AML-193 (cell line): ENCODE measurements around the gene TMEM176B.

Source experiments
- DNase-seq, 2 experiments: peaks; one replicate each; lab custom pipeline; 2025; lab: John Stamatoyannopoulos, UW

The TMEM176B gene

GRCh38 chr7:150799741-150800580, at the start of gene TMEM176B:
TSS of gene TMEM176B (minus strand) at chr7:150800364. CDS start at chr7:150796569, 3,795 bp downstream.
- no peak for DNase-seq

GRCh38 chr7:150849204-150849775, 49.1 kb upstream of the TMEM176B start:
- DNase-seq, result no peak

GRCh38 chr7:150848561-150849115, 48.5 kb upstream of the TMEM176B start:
- no peak for DNase-seq

GRCh38 chr7:150848111-150848510, 47.9 kb upstream of the TMEM176B start:
- DNase-seq, result no peak

- no peak for DNase-seq
Observed at GRCh38 chr7:150847536-150847935, 47.4 kb upstream of the TMEM176B start.

GRCh38 chr7:150846291-150847115, 46.3 kb upstream of the TMEM176B start:
- no peak for DNase-seq

GRCh38 chr7:150845421-150845861, 45.3 kb upstream of the TMEM176B start:
- no peak for DNase-seq

- no peak for DNase-seq
Observed at GRCh38 chr7:150842716-150843115, 42.6 kb upstream of the TMEM176B start.

GRCh38 chr7:150842018-150842417, 41.9 kb upstream of the TMEM176B start:
- DNase-seq, result no peak

GRCh38 chr7:150838965-150839650, 38.9 kb upstream of the TMEM176B start:
- DNase-seq, result no peak

GRCh38 chr7:150835702-150836280, 35.6 kb upstream of the TMEM176B start:
- DNase-seq, result no peak

- DNase-seq, result no peak
Observed at GRCh38 chr7:150835019-150835418, 34.9 kb upstream of the TMEM176B start.

- DNase-seq, result no peak
Observed at GRCh38 chr7:150831851-150832250, 31.7 kb upstream of the TMEM176B start.

GRCh38 chr7:150830937-150831336, 30.8 kb upstream of the TMEM176B start:
- no peak for DNase-seq

GRCh38 chr7:150829426-150829825, 29.3 kb upstream of the TMEM176B start:
- DNase-seq, result no peak

GRCh38 chr7:150828384-150828783, 28.2 kb upstream of the TMEM176B start:
- no peak for DNase-seq

GRCh38 chr7:150826061-150826849, 26.1 kb upstream of the TMEM176B start:
- no peak for DNase-seq

GRCh38 chr7:150824379-150825177, 24.4 kb upstream of the TMEM176B start:
- no peak for DNase-seq

- DNase-seq, result no peak
Observed at GRCh38 chr7:150823484-150824126, 23.4 kb upstream of the TMEM176B start.
